Stimulated activated CD4-positive, alpha-beta T cell treated with anti-CD3 and anti-CD28 coated beads, Interleukin-1b, Interleukin-23, amount 100 ng/mL, for 24 hours (primary cell): ENCODE data around the gene KCNJ18.
"Not testable (repeated sequence)": the region's sequence is repeated elsewhere in the genome, so short reads cannot be mapped to it uniquely, and the experiment has no call there.

Experiments
- DNase-seq, 4 experiments: peaks; one replicate each; pipeline ENCODE4 v3.0.0-alpha.2; 2020; ENCODE audit warnings: low read depth in 4 of 4, low spot score in 1 of 4

The KCNJ18 gene

DNA sequence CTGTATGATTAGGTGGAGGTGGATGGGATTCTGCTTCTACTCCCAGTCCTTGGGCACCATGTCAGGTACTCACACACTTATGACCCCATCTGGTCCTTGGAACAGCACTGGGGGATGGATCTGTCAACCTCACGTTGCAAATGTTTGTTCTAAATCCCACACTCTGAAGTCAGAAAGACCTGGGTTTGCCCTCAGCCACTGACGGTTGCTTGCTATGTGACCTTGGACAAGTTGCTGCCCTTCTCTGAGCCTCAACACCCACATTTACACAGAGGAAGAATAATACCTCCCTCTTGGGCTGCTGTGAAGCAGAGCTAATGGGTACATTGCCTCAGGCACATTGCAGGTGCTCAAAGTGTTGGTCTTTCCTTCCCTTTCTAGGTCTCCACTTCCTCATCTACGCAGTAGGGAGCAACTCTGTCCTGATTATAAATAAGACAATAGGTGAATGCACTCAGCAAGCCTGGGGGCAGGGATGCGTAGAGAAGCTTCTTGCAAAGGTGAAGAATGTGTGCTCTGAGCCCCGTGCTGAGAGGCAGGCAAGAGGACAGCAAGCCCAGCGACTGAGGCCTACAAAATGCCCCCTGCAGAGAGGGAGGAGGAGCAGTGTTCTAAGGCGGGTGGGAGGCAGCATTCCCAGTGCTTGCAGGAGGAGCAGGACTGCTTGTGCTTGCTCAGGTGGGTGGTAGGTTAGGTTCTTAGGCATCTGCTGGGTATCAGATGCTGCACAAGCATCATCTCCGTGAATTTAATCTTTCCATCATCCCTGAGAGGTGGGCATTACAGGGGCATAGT lies 21.8 kb upstream of the KCNJ18 start:
- DNase-seq = not testable (repeated sequence)

DNA sequence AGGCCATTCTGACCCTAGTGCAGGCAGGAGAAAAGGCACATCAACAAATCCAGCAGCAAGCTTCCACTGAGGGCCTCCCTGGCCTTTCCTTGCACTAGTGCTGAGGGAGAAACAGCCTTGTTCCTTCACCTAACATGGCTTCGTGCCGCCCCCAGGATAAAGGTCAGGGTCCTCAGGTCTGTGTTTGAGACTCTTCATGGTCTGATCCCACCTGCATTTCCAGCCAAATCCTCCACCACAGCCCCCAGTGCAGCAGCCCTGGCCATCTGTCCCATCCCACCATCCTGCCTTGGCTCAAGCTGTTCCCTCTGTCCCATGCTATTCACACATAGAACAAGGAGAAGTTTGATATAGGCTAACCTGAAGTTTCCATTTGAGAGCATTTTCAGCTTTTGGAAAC lies 20.9 kb upstream of the KCNJ18 start:
- not testable (repeated sequence) for DNase-seq

DNA sequence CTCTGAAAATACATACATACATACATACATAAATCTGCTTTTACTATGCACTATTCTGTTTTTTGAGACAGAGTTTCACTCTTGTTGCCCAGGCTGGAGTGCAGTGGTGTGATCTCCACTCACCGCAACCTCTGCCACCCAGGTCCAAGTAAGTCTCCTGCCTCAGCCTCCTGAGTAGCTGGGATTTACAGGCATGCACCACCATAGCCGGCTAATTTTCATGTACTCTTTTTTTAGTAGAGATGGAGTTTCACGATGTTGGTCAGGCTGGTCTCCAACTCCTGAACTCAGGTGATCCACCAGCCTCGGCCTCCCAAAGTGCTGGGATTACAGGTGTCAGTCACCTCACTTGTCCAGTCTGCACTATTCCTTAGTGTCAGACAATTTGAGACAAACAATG lies 20.5 kb upstream of the KCNJ18 start:
- not testable (repeated sequence) for DNase-seq

GRCh38 chr17:21673451-21674241 lies 18.7 kb upstream of the KCNJ18 start:
- DNase-seq = not testable (repeated sequence)

DNA sequence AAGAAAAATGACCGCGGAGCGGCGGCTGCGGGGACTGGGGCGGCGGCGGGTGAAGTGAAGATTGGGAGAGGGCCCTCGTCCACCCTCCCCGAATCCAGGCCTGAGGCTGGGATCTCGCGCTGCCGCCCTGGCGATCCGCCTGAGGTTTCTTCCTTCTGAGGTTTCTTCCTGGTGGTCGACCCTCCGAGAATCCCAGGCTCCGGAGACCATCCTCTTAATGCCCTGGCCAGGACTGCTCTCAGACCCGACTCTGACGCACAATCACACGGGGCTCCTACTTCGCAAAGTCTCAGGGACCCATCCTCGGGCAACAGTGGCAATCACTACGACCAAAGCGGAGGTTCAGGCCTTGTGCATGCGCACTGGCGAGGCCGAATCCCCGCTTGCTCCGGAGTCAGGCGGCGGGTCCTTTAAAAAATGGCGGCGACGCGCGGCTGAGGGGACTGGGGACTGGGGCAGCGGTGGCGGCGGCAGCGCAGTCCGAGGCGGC lies 18.0 kb upstream of the KCNJ18 start:
- DNase-seq = no peak

GRCh38 chr17:21674891-21675738 lies 17.2 kb upstream of the KCNJ18 start:
- DNase-seq = not testable (repeated sequence)

DNA sequence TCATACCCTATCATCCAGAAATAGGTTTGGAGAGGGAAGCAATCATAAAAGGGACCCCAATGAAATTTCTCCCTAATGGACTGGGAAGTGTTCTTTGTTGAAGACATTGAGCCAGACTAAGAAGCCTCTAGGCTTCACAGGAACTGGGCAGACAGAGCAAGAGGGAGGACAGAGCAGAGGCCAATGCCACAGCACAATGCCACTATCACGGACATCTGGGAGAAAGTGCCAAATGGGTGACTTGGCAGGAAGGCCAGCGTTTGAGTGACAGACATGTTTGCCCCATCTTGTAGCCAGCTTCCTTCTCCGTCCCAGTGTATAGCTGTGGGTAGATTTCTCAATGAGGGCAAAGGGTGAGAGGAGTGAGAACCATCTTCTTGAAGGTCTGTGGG lies 16.6 kb upstream of the KCNJ18 start:
- DNase-seq = not testable (repeated sequence)

DNA sequence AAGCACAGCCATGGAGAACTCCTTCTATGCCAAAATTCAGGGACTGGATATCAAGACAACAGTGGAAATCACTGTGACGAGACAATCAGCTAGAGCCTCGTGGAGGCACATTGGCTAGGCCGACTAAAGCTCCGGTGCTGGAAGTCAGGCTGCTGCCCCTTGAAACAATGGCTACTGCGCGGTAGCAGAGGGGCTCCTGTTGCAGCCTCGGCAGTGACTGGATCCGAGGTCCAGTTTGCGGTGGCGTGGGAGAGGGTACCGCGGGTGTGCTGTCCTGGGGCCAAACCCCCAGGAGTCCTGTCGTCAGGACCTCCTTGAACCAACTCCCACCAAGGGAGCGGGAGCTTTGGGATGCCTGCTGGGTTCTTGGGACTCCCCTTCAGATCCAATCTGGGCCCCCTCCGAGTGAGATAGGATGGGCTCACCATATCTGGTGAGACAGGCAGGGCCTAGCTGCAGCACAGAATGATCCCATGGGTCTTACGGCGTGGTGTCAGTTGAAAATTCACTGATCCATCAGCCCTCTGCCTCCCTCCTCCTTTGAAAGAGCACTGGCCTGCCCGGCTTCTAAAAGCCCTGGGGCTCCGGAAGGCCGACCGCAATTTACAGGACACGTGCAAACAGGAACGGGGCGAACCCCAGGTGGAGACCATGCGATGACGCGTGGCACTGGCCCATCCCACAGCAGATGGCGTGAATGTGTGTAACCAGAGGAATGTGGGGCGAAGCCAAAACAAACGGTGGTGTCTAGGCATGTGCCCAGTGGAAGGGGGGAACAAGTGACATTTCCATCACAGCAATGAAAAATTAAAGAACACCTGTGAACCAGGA lies 15.8 kb upstream of the KCNJ18 start:
- DNase-seq = no peak

DNA sequence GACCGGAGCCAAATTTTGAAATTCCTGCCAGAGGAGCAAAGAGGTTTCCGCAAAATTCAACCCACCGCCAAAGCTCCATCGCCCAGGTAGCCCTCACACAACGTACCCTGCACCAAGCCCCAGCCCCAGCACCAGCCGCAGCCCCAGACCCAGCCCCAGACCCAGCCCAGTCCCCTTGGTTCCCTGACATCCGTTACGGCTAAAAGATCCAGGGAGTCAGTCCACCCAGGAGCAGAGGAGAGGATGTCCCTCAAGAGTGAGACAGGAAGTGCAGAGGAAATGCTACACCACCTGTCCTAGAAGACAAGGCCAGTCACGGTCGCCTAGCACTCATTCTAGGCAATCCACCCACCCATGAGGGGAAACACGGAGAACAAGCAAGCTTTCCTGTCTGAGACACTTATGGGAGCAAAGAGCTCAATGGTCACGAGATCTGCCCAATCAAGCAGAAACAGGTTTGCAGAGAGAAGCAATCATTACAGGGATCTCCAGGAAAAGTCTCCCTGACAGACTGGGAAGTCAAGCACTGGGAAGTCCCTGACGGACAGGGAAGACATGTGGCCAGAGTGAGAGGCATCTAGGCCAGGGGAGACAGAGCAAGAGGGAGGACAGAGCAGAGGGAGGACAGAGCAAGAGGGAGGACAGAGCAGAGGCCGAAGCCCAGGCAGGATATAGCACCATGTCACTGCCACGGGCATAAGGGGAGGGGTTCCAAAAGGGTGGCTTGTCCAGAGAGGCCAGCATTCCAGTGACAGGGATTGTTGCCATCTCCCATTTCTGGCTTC lies 15.0 kb upstream of the KCNJ18 start:
- no peak for DNase-seq

GRCh38 chr17:21677911-21678310 lies 14.4 kb upstream of the KCNJ18 start:
- no peak for DNase-seq

DNA sequence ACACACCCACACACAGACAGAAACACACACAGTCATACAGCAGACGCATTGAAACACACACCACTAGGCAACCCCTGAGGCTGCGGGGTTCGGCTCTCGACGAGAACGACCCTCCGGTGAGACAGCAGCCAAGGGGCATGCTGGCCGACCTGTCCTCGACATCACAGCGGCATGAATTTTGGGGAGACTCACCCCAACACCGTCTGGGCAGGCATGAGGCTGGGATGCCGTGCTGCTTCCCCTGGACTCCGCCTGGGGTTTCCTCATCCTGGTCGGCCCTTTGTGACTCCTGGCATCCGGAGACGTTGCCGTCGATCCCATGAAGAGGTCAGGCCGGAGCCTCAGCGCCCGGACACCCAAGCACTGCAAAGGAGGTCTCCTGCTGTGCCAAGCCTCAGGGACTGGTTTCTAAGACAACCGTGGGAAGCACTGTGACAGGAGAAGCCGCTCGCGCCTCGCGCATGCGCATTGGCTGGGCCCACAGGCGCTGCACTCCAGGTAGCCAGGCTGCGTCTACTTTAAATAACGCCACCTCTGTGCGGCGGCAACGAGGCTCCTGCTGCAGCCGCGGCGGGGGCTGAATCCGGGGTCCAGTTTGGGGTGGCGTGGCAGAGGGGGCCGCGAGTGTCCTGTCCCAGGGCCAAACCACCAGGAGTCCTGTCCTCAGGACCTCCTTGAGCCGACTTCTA lies 13.8 kb upstream of the KCNJ18 start:
- no peak for DNase-seq

- no peak for DNase-seq
These were observed 12.8 kb upstream of the KCNJ18 start for GRCh38 chr17:21679256-21680146.

DNA sequence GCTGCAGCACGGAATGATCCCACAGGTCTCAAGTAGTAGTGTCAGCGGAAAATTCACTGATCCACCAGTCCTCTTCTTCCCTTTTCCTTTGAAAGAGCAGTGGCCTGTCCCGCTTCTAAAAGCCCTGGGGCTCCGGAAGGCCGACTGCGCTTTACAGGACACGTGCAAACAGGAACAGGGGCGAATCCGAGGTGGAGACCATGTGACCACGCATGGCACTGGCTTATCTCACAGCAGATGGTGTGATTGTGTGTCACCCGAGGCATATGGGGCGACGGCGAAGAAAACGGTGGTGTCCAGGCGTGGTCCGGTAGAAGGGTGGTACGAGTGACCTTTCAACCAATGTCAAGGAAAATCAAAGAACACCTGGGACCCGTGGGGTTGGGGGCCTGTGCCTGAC lies 12.0 kb upstream of the KCNJ18 start:
- DNase-seq = no peak

GRCh38 chr17:21680850-21681351 lies 11.4 kb upstream of the KCNJ18 start:
- not testable (repeated sequence) for DNase-seq

GRCh38 chr17:21681576-21681975 lies 10.7 kb upstream of the KCNJ18 start:
- not testable (repeated sequence) for DNase-seq

GRCh38 chr17:21682130-21682529 lies 10.2 kb upstream of the KCNJ18 start:
- not testable (repeated sequence) for DNase-seq

- DNase-seq = not testable (repeated sequence)
These were observed 9.1 kb upstream of the KCNJ18 start for GRCh38 chr17:21683142-21683712.
